GM12865 (cell line): Measurements from ENCODE around the gene TMC4.
"Not testable (repeated sequence)": the region's sequence is repeated elsewhere in the genome, so short reads cannot be mapped to it uniquely, and the experiment has no call there.

Experiments
- DNase-seq: peaks from one replicate; pipeline ENCODE4 v3.0.0; 2010; ENCODE audit warnings: low read depth
- H3K4me3 ChIP-seq: 2 replicates; pipeline ENCODE4 v1.5.1; 2011; ENCODE audit warnings: mild to moderate bottlenecking, low read depth, low read length, control low read depth
- CTCF ChIP-seq: IDR thresholded peaks from 2 replicates; pipeline ENCODE4 v1.5.1; 2011; ENCODE audit warnings: low read length, control low read depth, low read depth, inconsistent platforms; ENCODE audit not compliant: insufficient read depth; ENCODE audit errors: missing control alignments

Gene TMC4

GRCh38 chr19:54211235-54211634, 38.3 kb upstream of the TMC4 start:
- H3K4me3 ChIP-seq, result no peak overlapping the region
- TF ChIP-seq CTCF, result no peak
- DNase-seq, result no peak

- H3K4me3 ChIP-seq, result no peak overlapping the region
- no peak for TF ChIP-seq CTCF
- no peak for DNase-seq
Measured at GRCh38 chr19:54209811-54210494, 37.0 kb upstream of the TMC4 start.

GRCh38 chr19:54209058-54209810, 36.3 kb upstream of the TMC4 start:
- no peak for TF ChIP-seq CTCF
- no peak overlapping the region for H3K4me3 ChIP-seq
- DNase-seq, result peak; percentile 59

GRCh38 chr19:54208784-54209057, 35.8 kb upstream of the TMC4 start:
- no peak overlapping the region for H3K4me3 ChIP-seq
- no peak for TF ChIP-seq CTCF
- peak; percentile 67 for DNase-seq

- H3K4me3 ChIP-seq, result no peak overlapping the region
- TF ChIP-seq CTCF, result no peak
- DNase-seq, result peak; percentile 82
Measured at GRCh38 chr19:54207983-54208783, 35.2 kb upstream of the TMC4 start.

GRCh38 chr19:54207676-54207982, 34.7 kb upstream of the TMC4 start:
- no peak for TF ChIP-seq CTCF
- H3K4me3 ChIP-seq, result no peak overlapping the region
- DNase-seq, result no peak

GRCh38 chr19:54207193-54207592, 34.2 kb upstream of the TMC4 start:
- not testable (repeated sequence) for H3K4me3 ChIP-seq
- peak; percentile 18 for DNase-seq
